Measurements from ENCODE around the gene TNFRSF12A.

DNA sequence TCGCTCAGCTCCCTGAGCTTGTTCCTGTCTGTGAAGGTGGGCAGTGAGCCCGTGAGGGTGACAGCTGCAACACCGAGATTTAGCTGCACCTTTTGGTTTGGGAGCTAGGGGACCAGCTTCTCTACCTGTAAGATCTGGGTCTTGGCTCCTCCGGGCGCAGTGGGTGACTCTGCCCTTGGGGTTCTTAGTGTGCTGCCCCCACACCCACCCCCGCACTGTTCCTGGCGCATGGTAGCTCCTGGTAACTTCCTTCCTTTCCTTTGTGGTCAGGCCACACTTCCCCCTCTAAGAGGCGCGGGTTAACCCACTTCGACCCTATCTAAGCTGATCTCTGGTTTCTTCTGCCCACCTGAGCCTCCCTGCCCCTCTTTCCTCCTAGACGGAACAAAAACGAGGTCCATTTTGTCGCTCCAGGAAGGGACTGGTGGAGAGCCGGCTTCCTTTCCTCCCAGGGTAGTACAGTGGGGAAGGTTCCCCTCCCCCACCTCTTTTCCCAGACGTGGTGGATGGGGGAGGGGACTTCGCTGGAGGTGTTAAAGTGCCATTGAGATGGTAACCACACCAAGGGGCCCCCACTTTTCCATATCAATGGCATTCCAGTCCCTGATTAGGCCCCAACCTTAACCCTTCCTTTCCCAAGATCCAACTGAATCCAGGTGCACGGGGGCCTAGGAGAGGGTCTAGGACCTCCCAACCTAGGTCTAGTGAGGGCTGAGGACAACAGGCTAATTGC lies 12.0 kb upstream of the TNFRSF12A start:
- TF ChIP-seq, protein P1, sequence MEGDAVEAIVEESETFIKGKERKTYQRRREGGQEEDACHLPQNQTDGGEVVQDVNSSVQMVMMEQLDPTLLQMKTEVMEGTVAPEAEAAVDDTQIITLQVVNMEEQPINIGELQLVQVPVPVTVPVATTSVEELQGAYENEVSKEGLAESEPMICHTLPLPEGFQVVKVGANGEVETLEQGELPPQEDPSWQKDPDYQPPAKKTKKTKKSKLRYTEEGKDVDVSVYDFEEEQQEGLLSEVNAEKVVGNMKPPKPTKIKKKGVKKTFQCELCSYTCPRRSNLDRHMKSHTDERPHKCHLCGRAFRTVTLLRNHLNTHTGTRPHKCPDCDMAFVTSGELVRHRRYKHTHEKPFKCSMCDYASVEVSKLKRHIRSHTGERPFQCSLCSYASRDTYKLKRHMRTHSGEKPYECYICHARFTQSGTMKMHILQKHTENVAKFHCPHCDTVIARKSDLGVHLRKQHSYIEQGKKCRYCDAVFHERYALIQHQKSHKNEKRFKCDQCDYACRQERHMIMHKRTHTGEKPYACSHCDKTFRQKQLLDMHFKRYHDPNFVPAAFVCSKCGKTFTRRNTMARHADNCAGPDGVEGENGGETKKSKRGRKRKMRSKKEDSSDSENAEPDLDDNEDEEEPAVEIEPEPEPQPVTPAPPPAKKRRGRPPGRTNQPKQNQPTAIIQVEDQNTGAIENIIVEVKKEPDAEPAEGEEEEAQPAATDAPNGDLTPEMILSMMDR (IDR thresholded peaks at IDR 0.05) = no peak
- TF ChIP-seq EZH2phosphoT487 (IDR thresholded peaks at IDR 0.05) = no peak
